ENCODE data around the gene BTG3. TPM values are rescaled to one million over a fixed set of nuclear protein-coding genes. Genes with fewer than 3 reads are reported as not detected.

The BTG3 gene
- total and polyA plus RNA-seq, 9 of the 15 experiments (the other 6 are each of a cell fraction or from before 2014, with no cell fraction given) = 11.7 to 43.0 (median 29.7) TPM

DNA sequence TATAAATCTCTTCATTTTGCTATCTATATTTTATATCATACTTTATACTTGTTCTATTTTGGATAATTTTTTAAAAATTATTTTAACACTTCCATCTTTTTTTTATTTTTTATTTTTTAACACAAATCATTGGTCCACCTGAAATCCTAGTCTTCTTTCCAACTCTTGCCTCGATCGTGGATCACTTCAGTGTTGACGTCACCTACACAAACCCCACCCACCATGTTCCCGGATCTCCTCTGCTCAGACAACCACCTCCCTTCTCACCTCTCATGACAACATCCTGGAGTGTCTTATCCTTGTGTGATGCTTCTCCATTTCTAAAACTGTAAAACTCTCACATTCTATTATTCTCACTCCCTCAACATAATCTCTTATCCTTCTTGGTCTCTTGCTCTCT is 34.1 kb upstream of the BTG3 start (continued):
- TF ChIP-seq NR4A1 (CRISPR knock-in tag; IDR thresholded peaks at IDR 0.05) (no peak), NR4A1 (tag; IDR thresholded peaks at IDR 0.05) (no peak), IRF2 (CRISPR knock-in tag; IDR thresholded peaks at IDR 0.05) (no peak), ARHGAP35 (IDR thresholded peaks at IDR 0.05; ENCODE audit: partially characterized antibody) (no peak), MYNN (IDR thresholded peaks at IDR 0.05) (no peak), MYNN (CRISPR knock-in tag; IDR thresholded peaks at IDR 0.05) (no peak), ETS2 (tag; IDR thresholded peaks at IDR 0.05; ENCODE audit: borderline replicate concordance, poor library complexity, severe bottlenecking) (no peak), SAP30 (IDR thresholded peaks at IDR 0.05; ENCODE audit: borderline replicate concordance, insufficient read depth, low read depth, low read length, poor library complexity, severe bottlenecking) (no peak), FOXP4 (CRISPR knock-in tag; IDR thresholded peaks at IDR 0.05; ENCODE audit: borderline replicate concordance) (no peak), MCM5 (IDR thresholded peaks at IDR 0.05; ENCODE audit: low read depth) (no peak), RBM39 (optimal IDR thresholded peaks at IDR 0.05; ENCODE audit: low read depth, low read length) (no peak)
- TF ChIP-seq, protein P1, sequence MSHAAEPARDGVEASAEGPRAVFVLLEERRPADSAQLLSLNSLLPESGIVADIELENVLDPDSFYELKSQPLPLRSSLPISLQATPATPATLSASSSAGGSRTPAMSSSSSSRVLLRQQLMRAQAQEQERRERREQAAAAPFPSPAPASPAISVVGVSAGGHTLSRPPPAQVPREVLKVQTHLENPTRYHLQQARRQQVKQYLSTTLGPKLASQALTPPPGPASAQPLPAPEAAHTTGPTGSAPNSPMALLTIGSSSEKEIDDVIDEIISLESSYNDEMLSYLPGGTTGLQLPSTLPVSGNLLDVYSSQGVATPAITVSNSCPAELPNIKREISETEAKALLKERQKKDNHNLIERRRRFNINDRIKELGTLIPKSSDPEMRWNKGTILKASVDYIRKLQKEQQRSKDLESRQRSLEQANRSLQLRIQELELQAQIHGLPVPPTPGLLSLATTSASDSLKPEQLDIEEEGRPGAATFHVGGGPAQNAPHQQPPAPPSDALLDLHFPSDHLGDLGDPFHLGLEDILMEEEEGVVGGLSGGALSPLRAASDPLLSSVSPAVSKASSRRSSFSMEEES (CRISPR knock-in tag; IDR thresholded peaks at IDR 0.05) = no peak
- TF ChIP-seq, protein P2, sequence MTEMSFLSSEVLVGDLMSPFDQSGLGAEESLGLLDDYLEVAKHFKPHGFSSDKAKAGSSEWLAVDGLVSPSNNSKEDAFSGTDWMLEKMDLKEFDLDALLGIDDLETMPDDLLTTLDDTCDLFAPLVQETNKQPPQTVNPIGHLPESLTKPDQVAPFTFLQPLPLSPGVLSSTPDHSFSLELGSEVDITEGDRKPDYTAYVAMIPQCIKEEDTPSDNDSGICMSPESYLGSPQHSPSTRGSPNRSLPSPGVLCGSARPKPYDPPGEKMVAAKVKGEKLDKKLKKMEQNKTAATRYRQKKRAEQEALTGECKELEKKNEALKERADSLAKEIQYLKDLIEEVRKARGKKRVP (CRISPR knock-in tag; IDR thresholded peaks at IDR 0.05) = no peak

Measured in K562 (cell line).